Coronary artery (tissue), 2 donors: Measurements from ENCODE around the gene MAP3K7.

Source experiments
- DNase-seq: peaks from one replicate; pipeline ENCODE4 v3.0.0-alpha.2; 2017; ENCODE audit warnings: low spot score
- H3K27ac ChIP-seq, 2 donors: fragments of 200-600 bp; sonication (generic); one replicate each; pipeline ENCODE4 v1.5.1; 2016 to 2019
- H3K4me3 ChIP-seq: fragments of 200-600 bp; sonication (generic); 2 replicates; pipeline ENCODE4 v1.5.1; 2016; ENCODE audit warnings: mild to moderate bottlenecking, moderate library complexity
- TF ChIP-seq, protein P1 (sequence below): fragments of 200-600 bp; sonication (generic); IDR thresholded peaks from one replicate; pipeline ENCODE4 v1.5.1; 2019; ENCODE audit warnings: antibody characterized with exemption

Gene MAP3K7

DNA sequence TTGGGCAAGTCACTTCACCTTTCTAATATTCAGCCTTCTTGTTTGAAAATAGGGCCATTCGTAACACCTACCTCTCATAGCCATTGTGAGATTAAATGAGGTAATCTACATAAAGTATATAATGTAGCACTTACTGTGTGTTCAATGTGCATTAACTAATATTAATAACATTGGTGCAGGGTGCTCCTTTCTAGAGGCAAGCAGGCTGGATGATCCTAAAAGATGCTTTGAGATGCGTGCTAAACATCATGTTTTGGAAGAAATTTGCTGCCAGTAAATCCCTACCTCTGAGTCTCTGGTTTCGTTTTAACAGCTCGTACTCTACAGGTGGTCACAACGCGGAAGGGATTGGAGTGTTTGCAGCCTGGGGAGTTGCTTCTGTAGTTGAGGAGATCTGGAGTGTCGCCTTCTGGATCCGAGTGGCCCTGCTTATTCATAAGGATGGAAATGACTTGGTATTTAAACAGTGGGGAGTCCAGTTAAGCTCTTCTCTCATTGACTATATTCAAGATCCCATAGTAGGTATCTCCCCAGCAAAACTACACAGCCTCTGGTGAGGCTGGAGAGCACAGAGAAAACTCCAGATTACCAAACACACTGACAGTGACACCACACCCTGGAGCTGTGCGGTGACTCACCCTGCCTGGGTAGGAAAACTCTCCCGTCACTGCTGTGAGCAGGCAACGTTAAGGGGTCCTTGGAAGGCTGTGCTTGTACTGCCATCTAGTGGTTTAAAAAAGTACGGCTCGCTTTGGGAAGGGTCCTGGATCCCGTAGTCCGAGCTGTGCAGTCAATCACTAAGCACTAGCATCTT lies 107.9 kb downstream of the MAP3K7 start:
- H3K27ac ChIP-seq = peak overlapping the region in 1 of 2 donors; percentile 18
- TF ChIP-seq, protein P1, sequence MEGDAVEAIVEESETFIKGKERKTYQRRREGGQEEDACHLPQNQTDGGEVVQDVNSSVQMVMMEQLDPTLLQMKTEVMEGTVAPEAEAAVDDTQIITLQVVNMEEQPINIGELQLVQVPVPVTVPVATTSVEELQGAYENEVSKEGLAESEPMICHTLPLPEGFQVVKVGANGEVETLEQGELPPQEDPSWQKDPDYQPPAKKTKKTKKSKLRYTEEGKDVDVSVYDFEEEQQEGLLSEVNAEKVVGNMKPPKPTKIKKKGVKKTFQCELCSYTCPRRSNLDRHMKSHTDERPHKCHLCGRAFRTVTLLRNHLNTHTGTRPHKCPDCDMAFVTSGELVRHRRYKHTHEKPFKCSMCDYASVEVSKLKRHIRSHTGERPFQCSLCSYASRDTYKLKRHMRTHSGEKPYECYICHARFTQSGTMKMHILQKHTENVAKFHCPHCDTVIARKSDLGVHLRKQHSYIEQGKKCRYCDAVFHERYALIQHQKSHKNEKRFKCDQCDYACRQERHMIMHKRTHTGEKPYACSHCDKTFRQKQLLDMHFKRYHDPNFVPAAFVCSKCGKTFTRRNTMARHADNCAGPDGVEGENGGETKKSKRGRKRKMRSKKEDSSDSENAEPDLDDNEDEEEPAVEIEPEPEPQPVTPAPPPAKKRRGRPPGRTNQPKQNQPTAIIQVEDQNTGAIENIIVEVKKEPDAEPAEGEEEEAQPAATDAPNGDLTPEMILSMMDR = peak; percentile 73
- DNase-seq = peak; percentile 94

GRCh38 chr6:90478278-90478677 lies 108.6 kb downstream of the MAP3K7 start:
- TF ChIP-seq, protein P1 = no peak
- DNase-seq = no peak
- Histone ChIP-seq H3K27ac (no peak overlapping the region), H3K4me3 (no peak overlapping the region)

More for the DNA sequence above, 107.9 kb downstream of the MAP3K7 start:
- no peak overlapping the region for H3K4me3 ChIP-seq

DNA sequence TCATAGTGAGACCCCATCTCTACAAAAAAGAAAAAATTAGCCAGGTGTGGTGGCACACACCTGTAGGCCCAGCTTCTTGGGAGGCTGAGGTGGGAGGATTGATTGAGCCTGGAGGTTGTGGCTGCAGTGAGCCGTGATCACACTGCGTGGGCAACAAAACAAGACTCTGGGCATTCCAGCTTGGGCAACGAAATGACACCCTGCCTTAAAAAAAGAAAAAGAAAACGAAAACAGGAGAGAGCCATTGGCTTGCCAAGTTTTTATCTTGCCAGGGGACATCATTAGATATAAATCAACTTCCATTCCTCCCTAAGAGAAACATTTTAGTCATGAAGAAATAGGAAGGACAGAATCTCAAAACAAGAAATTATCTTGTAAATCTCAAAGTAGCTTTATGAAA lies 109.5 kb downstream of the MAP3K7 start:
- no peak overlapping the region for H3K4me3 ChIP-seq
- no peak overlapping the region for H3K27ac ChIP-seq
- no peak for DNase-seq
- TF ChIP-seq, protein P1 = no peak

DNA sequence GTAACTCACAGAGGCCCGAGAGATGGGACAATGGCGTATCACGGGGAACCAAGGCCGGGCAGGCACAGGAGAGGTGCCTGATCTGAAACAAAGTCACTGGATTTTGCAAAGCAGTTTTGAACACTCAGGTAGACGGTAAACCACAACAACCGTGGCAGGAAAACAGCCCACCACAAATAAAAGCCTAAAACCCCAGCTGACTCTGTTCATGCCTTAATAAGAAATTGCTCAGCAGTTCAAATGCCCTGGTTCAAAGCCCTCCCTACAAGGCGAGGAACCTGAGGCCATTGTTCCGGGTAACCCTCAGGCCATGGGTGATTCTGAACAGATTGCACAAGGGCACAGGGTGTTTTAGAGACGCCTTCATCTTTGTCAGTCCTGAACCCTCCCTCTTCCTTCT lies 114.2 kb downstream of the MAP3K7 start:
- Histone ChIP-seq H3K4me3 (no peak overlapping the region), H3K27ac (no peak overlapping the region)
- no peak for DNase-seq
- TF ChIP-seq, protein P1 = no peak

GRCh38 chr6:90471263-90471662 lies 115.6 kb downstream of the MAP3K7 start:
- TF ChIP-seq, protein P1 = no peak
- Histone ChIP-seq H3K4me3 (no peak overlapping the region), H3K27ac (no peak overlapping the region)
- DNase-seq = no peak

- H3K27ac ChIP-seq = no peak overlapping the region
- DNase-seq = no peak
- no peak overlapping the region for H3K4me3 ChIP-seq
- TF ChIP-seq, protein P1 = no peak
Observed at GRCh38 chr6:90469906-90470305, 117.0 kb downstream of the MAP3K7 start.

- Histone ChIP-seq H3K27ac (no peak overlapping the region), H3K4me3 (no peak overlapping the region)
- TF ChIP-seq, protein P1 = no peak
- DNase-seq = no peak
Observed at GRCh38 chr6:90468859-90469258, 118.0 kb downstream of the MAP3K7 start.
